Upper lobe of left lung (tissue), 6 donors: ENCODE measurements around the gene PPIL6. TPM values are rescaled to one million over a fixed set of nuclear protein-coding genes. Genes with fewer than 3 reads are reported as not detected.

Source experiments
- ATAC-seq, 2 donors: fragments of 200-7000 bp; cut with Tn5 transposase; one replicate each; pipeline ENCODE4 v1.9.1; 2022; ENCODE audit warnings: mild to moderate bottlenecking in 2 of 2, moderate library complexity in 2 of 2; ENCODE audit not compliant: low FRiP score in 2 of 2
- DNase-seq, 2 donors: peaks; one replicate each; pipeline ENCODE4 v3.0.0-alpha.2; 2019 to 2020
- H3K27ac ChIP-seq, 4 donors: fragments of 200-600 bp; sonication (generic); one replicate each; pipeline ENCODE4 v1.5.1; 2016 to 2019
- H3K27me3 ChIP-seq, 4 donors: fragments of 200-600 bp; sonication (generic); one replicate each; pipeline ENCODE4 v1.5.1; 2017 to 2019
- H3K36me3 ChIP-seq, 4 donors: fragments of 200-600 bp; sonication (generic); one replicate each; pipeline ENCODE4 v1.5.1; 2016 to 2019
- H3K4me1 ChIP-seq, 4 donors: fragments of 200-600 bp; sonication (generic); one replicate each; pipeline ENCODE4 v1.5.1; 2018 to 2019
- H3K4me3 ChIP-seq, 4 donors: fragments of 200-600 bp; sonication (generic); one replicate each; pipeline ENCODE4 v1.5.1; 2017 to 2019; ENCODE audit warnings: mild to moderate bottlenecking in 2 of 4, moderate library complexity in 1 of 4
- H3K9me3 ChIP-seq, 4 donors: fragments of 200-600 bp; sonication (generic); one replicate each; pipeline ENCODE4 v1.5.1; 2018 to 2019
- EP300 ChIP-seq, 4 donors: sonication (generic); formaldehyde crosslinking; IDR thresholded peaks; one replicate each; pipeline ENCODE4 v1.5.1; 2017; ENCODE audit warnings: antibody characterized with exemption in 4 of 4, control low read depth in 2 of 4
- POLR2A ChIP-seq, 4 donors: fragments of 450-650 bp; IDR thresholded peaks; one replicate each; pipeline ENCODE4 v1.5.1; 2016 to 2017; ENCODE audit warnings: antibody characterized with exemption in 4 of 4, mild to moderate bottlenecking in 2 of 4
- POLR2AphosphoS5 ChIP-seq, 2 donors: sonication (generic); formaldehyde crosslinking; IDR thresholded peaks; one replicate each; pipeline ENCODE4 v1.5.1; 2017; ENCODE audit warnings: antibody characterized with exemption in 2 of 2
- WGBS, 2 donors: methylation state at CpG; one replicate each; pipeline ENCODE4 v1.1.5; 2017 to 2018; 5-methylcytosine and 5-hydroxymethylcytosine counted together
- total RNA-seq, 6 donors: library from RNA; depleted of rRNA in 4 of 6; stranded (reverse); fragments of >200 nt in 4 of 6; gene quantifications; one replicate each; pipeline versions ENCODE4 v1.1.0 to v1.2.1, GENCODE V29; 2016 to 2021
- TF ChIP-seq, protein P1 (sequence below), 6 experiments: fragments of 450-650 bp in 4 of 6; fragments of 200-600 bp in 2 of 6; sonication (generic) in 2 of 6; IDR thresholded peaks; one replicate each; pipeline ENCODE4 v1.5.1; 2016 to 2019; ENCODE audit warnings: antibody characterized with exemption in 6 of 6
- donor health status: DM: no; HTN: no; CAD: no; lungs with moderate emphysema.
- donor health status: DM: no; HTN: yes; CAD: no; lungs with severe emphysema.

The PPIL6 gene
- total RNA-seq, 6 donors from 2014 or later, result 3.5 to 44.3 (median 6.5) TPM

DNA sequence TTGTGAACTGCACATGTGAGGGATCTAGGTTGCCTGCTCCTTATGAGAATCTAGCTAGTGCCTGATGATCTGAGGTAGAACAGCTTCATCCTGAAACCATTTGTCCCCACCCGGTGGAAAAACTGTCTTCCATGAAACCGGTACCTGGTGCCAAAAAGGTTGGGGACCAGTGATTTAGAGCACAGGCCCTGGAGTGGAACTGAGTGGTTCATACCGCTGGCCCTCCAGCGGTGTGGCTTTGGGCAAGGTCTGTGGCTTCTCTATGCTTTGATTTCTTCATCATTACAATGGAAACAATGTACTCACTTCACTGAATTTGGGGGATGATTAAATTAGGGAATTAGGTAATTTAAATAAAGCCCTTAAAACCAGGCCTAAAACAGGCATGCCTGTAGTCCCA, 94.4 kb downstream of the PPIL6 start:
- ATAC-seq, result no peak

DNA sequence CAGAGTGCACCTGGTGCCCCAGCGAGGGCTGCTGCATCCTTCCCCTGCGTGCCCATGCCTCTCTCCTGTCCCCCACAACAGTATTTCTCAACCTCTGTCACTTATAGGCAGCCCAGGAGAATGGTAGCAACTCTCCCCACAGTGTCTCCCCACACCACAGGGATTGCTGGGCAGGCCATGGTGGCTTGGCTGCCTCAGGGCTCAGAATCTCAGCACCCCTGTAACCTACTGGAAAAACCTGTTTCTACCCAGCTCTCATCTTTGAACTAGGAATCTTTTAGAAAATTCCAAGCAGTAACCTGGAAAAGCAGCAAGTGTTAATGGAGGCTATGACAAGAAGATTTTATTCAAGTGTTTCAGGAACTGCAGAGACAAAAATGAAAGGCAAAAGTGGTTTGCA, 96.2 kb downstream of the PPIL6 start:
- WGBS, 2 donors, result 71 to 87% methylated on average over 2 of the region's 2 CpGs
- no peak overlapping the region for H3K27ac ChIP-seq

More for the DNA sequence above, 94.4 kb downstream of the PPIL6 start:
- Histone ChIP-seq H3K27ac (no peak overlapping the region), H3K36me3 (no peaks in the 10 kb centered on the region), H3K4me1 (peaks cover 6 to 19% (median 12%) of the 10 kb centered on the region in 4 donors), H3K27me3 (no peaks in the 10 kb centered on the region), H3K9me3 (no peaks in the 10 kb centered on the region), H3K4me3 (no peak overlapping the region)
- TF ChIP-seq, protein P1, sequence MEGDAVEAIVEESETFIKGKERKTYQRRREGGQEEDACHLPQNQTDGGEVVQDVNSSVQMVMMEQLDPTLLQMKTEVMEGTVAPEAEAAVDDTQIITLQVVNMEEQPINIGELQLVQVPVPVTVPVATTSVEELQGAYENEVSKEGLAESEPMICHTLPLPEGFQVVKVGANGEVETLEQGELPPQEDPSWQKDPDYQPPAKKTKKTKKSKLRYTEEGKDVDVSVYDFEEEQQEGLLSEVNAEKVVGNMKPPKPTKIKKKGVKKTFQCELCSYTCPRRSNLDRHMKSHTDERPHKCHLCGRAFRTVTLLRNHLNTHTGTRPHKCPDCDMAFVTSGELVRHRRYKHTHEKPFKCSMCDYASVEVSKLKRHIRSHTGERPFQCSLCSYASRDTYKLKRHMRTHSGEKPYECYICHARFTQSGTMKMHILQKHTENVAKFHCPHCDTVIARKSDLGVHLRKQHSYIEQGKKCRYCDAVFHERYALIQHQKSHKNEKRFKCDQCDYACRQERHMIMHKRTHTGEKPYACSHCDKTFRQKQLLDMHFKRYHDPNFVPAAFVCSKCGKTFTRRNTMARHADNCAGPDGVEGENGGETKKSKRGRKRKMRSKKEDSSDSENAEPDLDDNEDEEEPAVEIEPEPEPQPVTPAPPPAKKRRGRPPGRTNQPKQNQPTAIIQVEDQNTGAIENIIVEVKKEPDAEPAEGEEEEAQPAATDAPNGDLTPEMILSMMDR (IDR thresholded peaks at IDR 0.05), result no peak
- TF ChIP-seq POLR2A (IDR thresholded peaks at IDR 0.05) (no peak), EP300 (IDR thresholded peaks at IDR 0.05) (no peak), POLR2AphosphoS5 (IDR thresholded peaks at IDR 0.05) (no peak)
- no peak for DNase-seq
- 87 to 92% methylated on average over 4 of the region's 4 CpGs for WGBS, 2 donors

DNA sequence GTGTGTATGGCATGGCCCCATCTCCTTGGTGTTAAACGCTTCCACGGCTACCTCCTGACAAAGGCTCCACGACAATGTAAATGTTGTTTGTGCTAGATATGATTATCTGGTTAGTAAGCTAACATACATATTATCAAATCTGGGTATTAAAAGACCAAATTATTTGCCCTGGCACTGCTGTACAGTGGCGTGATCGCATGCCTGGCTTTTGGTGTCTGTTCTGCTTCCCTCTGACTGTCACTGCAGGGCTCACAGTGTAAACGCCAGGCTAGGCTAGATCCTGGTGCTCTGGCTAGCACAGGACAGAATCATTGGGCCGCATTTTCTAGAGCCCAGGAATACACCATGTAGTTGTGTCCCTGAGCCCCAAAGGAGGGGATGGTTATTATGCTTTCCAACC, 96.9 kb downstream of the PPIL6 start:
- Histone ChIP-seq H3K9me3 (no peaks in the 10 kb centered on the region), H3K4me1 (peaks cover 0 to 7% (median 0%) of the 10 kb centered on the region in 4 donors), H3K27me3 (no peaks in the 10 kb centered on the region), H3K4me3 (no peak overlapping the region), H3K27ac (no peak overlapping the region), H3K36me3 (no peaks in the 10 kb centered on the region)
- WGBS, 2 donors, result 97% methylated on average over 7 of the region's 7 CpGs
- TF ChIP-seq EP300 (IDR thresholded peaks at IDR 0.05) (no peak), POLR2A (IDR thresholded peaks at IDR 0.05) (no peak), POLR2AphosphoS5 (IDR thresholded peaks at IDR 0.05) (no peak)
- TF ChIP-seq, protein P1 (IDR thresholded peaks at IDR 0.05), result no peak
- DNase-seq (no peak), ATAC-seq (no peak)

More for the DNA sequence above, 96.2 kb downstream of the PPIL6 start:
- Histone ChIP-seq H3K27me3 (no peaks in the 10 kb centered on the region), H3K9me3 (no peaks in the 10 kb centered on the region), H3K36me3 (no peaks in the 10 kb centered on the region), H3K4me1 (peaks cover 0 to 8% (median under 1%) of the 10 kb centered on the region in 4 donors), H3K4me3 (no peak overlapping the region)
- TF ChIP-seq, protein P1 (IDR thresholded peaks at IDR 0.05), result no peak
- no peak for TF ChIP-seq POLR2A (IDR thresholded peaks at IDR 0.05)
- no peak for TF ChIP-seq EP300 (IDR thresholded peaks at IDR 0.05)
- TF ChIP-seq POLR2AphosphoS5 (IDR thresholded peaks at IDR 0.05), result no peak
- DNase-seq (no peak), ATAC-seq (no peak)

DNA sequence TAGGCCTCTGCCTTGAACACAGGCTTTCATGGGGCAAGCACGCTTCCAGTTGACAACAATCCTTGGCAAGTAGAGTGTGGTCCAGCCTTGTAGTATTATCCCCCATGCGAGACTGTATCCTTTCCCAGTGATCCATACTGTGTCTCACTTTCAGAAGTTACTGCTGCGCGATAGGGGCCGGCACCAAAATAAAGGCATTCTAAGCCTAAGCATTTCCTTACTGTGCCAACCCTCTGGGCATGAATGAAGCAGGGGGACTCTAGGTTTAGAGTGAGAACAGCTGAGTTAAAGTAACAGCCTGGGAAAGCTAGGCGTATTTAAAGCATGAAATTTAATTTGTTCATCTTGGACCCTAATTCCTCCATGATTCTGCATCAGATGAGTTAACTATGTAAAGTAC, 97.5 kb downstream of the PPIL6 start:
- Histone ChIP-seq H3K4me3 (no peak overlapping the region), H3K27ac (no peak overlapping the region), H3K9me3 (no peaks in the 10 kb centered on the region), H3K27me3 (no peaks in the 10 kb centered on the region), H3K4me1 (peaks cover 0 to 7% (median 0%) of the 10 kb centered on the region in 4 donors), H3K36me3 (no peaks in the 10 kb centered on the region)
- ATAC-seq (no peak), DNase-seq (no peak)
- WGBS, 2 donors, result 94 to 95% methylated on average over 6 of the region's 6 CpGs
- TF ChIP-seq EP300 (IDR thresholded peaks at IDR 0.05), result no peak
- TF ChIP-seq POLR2A (IDR thresholded peaks at IDR 0.05), result no peak
- TF ChIP-seq, protein P1 (IDR thresholded peaks at IDR 0.05), result no peak
- no peak for TF ChIP-seq POLR2AphosphoS5 (IDR thresholded peaks at IDR 0.05)

DNA sequence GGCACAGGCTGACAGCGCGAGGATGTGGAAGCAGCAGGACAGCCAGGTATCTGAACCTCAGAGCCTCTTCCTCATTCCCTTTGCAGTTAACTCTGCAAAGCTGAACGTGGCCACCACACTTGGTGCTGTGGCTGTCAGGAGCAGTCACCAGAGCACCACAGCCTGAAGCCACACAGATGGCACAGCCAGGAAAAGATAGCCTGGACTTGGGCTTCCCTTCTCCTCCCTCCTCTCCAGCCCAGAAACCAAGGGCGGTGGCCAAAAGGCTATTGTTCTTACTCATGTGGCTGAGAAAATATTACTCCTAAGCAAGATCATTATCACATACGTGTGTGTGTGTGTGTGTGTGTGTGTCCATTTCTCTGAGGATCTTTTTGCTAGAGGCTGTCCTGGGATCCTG, 97.9 kb downstream of the PPIL6 start:
- Histone ChIP-seq H3K9me3 (no peaks in the 10 kb centered on the region), H3K27me3 (no peaks in the 10 kb centered on the region), H3K36me3 (no peaks in the 10 kb centered on the region), H3K27ac (no peak overlapping the region), H3K4me1 (peaks cover 0 to 3% (median 0%) of the 10 kb centered on the region in 4 donors), H3K4me3 (no peak overlapping the region)
- DNase-seq (no peak), ATAC-seq (no peak)
- WGBS, 2 donors, result 79 to 84% methylated on average over 5 of the region's 5 CpGs
- TF ChIP-seq POLR2A (IDR thresholded peaks at IDR 0.05), result no peak
- no peak for TF ChIP-seq EP300 (IDR thresholded peaks at IDR 0.05)
- no peak for TF ChIP-seq POLR2AphosphoS5 (IDR thresholded peaks at IDR 0.05)
- TF ChIP-seq, protein P1 (IDR thresholded peaks at IDR 0.05), result no peak
